Endometrium (tissue), 2 donors: Measurements from ENCODE around the gene MTA1.

ENCODE experiments used
- FAIRE-seq: peaks from 2 replicates; lab custom pipeline; 2012; peaks lifted over from hg19 to GRCh38; lab: Jason Lieb, UNC
- donor health status: control.
- donor health status: control.

MTA1 gene

DNA sequence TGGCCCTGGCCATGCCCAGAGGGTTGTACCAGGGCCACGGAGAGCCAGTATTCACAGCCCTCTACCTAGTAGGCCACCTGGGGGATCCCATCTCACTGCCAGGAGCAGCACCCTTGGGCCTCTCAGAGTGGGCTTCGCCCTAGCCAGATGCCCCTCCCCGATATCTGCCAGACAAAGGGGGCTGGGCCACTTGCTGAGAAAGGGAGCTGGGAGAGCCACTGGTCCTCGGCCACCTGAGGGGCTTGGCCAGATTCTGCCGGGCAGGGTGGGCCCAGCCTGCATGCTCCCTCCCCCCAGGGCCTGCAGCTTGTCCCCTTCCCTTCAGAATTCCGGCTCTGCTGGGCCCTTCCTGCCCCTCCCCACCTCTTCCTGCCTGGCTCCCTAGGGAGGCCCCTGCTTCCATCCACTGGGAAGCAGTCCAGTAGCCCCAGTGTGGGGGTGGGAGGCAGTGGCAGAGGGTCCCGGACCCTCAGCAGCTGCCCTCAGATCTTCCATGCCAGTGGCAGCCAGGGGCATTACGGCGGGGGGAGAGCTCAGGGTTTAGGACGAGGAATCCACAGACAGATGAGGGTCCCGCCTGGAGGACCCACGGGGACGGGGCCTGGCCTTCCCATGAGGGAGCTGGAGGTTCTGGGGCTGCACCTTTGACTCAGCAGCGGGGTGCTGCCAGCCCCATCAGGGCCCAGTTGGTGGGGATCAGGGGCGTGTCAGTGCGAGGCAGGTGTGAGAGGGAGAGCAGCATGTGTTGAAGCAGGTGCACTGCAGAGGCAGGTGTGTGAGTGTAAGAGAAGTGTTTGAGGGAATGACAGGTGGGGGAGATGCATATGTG is 57.4 kb downstream of the MTA1 start:
- no peak for FAIRE-seq

DNA sequence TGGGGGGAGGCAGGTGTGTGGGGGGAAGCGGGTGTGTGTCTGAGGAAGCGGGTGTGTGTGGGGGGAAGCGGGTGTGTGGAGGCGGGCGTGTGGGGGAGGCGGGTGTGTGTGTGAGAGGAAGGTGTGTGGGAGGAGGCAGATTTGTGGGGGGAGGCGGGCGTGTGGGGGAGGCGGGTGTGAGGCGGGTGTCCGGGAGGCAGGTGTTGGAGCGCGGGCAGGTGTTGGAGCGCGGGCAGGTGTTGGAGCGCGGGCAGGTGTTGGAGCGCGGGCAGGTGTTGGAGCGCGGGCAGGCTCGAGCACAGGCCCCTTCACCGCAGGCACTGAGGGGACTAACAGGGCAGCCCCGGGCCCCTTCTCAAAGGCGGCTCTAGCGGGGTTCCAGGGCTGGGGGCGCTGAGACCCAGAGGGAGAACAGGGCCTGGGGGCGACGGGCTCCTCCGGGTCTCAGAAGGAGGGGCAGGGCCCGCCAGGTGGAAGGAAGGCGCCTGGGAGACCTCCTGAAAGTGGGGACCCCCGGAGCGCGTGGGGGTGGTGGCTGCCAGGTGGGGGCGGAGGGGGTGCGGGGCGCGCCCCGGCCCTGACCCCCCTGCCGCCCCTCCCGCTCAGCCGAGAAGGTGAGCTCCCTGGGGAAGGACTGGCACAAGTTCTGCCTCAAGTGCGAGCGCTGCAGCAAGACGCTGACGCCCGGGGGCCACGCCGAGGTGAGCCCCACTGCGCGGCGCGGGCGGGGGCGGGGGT is 58.2 kb downstream of the MTA1 start:
- FAIRE-seq, result no peak

DNA sequence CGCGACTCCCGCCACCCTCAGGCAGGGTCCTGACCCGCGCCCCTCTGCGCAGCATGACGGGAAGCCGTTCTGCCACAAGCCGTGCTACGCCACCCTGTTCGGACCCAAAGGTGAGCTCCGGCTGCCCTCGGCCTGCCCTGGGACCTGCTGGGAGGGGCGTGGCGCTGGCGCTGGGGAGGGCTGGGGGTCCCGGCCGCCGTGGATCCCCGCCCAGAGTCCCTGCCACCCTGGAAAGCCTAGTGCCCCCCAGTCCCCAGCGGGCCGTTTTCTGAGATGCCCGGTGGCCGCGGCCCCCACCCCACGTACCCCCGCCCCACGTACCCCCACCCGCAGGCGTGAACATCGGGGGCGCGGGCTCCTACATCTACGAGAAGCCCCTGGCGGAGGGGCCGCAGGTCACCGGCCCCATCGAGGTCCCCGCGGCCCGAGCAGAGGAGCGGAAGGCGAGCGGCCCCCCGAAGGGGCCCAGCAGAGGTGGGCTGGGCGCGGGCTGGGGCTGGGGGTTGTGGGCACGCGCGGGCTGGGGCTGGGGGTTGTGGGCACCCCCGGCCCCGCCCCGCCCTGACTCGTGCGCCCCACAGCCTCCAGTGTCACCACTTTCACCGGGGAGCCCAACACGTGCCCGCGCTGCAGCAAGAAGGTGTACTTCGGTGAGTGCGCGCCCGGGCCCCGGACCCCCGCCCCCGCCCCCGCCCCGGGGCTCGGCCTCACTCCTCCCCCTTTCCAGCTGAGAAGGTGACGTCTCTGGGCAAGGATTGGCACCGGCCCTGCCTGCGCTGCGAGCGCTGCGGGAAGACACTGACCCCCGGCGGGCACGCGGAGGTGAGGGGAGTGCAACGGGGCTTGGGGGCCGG is 59.0 kb downstream of the MTA1 start:
- FAIRE-seq, result no peak

DNA sequence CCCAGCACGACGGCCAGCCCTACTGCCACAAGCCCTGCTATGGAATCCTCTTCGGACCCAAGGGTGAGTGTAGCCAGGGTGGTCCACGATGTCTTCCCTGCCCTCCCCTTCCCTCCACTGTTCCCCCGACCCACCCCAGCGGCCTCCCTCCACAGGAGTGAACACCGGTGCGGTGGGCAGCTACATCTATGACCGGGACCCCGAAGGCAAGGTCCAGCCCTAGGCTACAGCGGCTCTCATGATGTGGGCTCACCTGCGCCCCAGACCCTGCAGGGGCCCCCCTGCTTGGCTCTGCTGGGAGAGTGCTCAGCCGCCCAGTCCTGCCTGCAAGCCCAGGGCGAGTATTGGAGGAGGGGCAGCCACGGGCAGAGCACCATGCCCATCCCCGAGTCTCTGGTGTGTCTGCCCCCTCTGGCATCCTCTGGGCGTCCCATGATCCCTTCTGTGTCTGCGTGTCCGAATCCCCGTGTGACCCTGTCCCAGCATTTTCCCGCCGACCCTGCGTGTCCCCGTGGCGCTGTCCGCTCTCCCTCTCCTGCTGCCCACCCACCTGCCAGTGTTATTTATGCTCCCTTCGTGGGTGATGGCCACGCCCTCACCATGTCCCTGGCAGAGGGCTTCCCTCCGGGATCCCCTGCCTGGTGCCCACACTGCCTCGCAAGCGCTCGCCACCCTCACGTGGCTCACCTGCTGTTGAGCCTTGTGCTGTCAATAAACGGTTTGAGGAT is 60.0 kb downstream of the MTA1 start:
- no peak for FAIRE-seq

- FAIRE-seq, result no peak
Observed at GRCh38 chr14:105480199-105480746, 60.6 kb downstream of the MTA1 start.

- FAIRE-seq, result peak; percentile 76
Observed at GRCh38 chr14:105480807-105481801, 61.5 kb downstream of the MTA1 start.

- peak; percentile 68 for FAIRE-seq
Observed at GRCh38 chr14:105481886-105482457, 62.3 kb downstream of the MTA1 start.

DNA sequence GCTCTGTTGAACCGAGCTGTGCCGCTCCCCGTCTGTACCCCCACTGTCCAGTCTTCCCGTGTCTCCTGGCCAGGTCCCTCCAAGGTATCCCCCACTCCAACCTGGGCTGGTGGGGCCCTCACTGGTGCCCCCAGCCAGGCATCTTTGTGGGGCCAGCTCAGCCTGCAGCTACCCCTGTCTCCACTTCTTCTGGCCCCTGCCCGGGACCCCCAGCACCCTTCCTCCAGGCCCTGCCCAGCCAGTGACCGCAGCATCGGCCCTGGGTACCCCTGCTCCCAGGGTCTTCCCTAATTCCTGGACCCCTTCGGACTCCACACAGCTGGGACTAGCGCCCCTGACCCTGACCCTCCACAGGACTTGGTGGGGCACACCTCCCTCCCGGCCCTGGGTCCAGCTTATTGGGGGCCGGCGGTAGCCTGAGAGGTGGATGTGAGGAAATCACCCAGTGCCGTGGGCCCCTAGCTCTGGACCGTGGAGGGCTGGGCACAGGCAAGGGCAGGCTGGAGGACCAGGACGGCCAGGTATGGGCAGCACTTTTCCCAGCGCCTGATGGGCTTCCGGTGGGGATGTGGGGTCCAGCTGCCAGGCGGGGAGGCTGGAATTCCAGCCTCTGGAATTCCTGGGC is 63.0 kb downstream of the MTA1 start:
- no peak for FAIRE-seq

GRCh38 chr14:105483300-105484068 is 63.9 kb downstream of the MTA1 start:
- FAIRE-seq, result no peak

DNA sequence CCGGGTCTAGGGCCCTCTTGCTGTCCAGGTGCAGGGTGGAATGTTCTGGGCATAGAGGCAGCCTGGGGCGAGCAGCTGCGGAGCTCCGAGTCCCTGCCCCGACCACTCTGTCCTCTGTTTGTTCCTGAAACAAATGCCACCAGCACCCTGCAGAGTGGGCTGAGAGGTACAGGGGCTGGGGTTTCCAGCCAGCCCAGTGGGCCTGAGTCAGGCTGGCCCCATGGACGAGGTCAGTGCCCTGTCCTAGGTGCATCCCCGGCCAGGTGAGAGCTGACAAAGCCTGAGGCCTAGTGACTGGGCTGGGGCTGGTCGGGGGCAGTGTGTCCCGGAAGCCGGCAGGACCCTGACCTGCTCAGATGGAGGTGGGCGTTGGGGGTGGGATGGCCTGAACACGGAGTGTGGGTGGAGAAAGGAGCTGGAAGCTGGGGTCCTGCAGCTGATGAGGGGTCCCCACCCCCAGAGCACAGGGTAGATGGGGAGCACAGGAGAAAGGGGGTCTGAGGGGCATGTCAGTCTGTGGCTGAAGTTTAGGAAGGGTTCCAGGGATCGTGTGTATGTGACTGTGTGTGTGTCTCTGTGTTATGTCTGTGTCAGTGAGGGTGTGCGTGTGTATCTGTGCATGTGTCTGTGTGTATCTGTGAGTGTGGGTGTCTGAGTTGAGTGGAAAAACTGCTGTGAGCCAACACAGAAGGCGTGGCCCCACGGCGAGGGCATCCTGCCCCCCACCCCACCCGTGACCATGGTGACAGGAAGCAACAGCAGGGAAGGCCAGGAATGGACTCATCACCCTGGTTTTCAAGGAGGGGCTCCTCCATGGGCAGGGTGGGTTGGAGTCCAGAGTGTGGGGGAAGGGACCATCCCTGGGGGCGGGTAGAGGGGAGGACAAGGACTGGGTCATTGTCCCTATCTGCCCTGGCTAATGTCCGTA is 64.7 kb downstream of the MTA1 start:
- no peak for FAIRE-seq

GRCh38 chr14:105484997-105485393 is 65.4 kb downstream of the MTA1 start:
- no peak for FAIRE-seq

- no peak for FAIRE-seq
Observed at GRCh38 chr14:105485739-105486162, 66.1 kb downstream of the MTA1 start.

- FAIRE-seq, result no peak
Observed at GRCh38 chr14:105486163-105486973, 66.7 kb downstream of the MTA1 start, which contains the start of gene CRIP1. CRIP1 (plus strand) TSS chr14:105486886; CDS start chr14:105487260, 374 bp downstream.

DNA sequence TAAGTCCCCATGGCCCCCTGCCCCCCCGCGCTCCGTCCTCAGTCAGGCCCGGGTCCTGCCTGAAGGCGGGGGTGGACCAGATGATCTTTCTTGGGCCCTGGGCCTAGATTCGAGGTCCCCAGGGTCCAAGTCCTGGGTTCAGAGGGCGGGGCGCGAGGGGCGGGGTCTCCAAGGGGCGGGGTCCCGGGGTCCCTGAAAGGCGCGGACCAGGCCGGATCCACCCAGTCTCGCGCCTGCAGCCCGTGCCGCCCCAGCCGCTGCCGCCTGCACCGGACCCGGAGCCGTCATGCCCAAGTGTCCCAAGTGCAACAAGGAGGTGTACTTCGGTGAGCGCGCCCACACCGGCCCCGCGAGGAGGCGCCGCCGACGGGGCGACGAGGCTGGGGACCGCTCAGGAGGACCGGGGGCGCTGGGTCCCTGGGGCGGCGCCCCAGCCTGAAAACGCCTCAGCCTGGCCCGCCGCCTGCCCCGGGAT is 67.4 kb downstream of the MTA1 start:
- FAIRE-seq, result no peak

GRCh38 chr14:105487449-105487985 is 67.9 kb downstream of the MTA1 start:
- no peak for FAIRE-seq
